ENCODE results near the gene AFAP1. TPM values are rescaled to one million over a fixed set of nuclear protein-coding genes. Genes with fewer than 3 reads are reported as not detected.

AFAP1 gene
- total RNA-seq, 2 donors from 2014 or later: 32.1 to 40.1 TPM

GRCh38 chr4:7709431-7709830, 230.2 kb downstream of the AFAP1 start:
- H3K4me1 ChIP-seq (ENCODE audit: control insufficient read depth in 1 of 2, low read depth in 2 of 2): no peaks in the 10 kb centered on the region
- H3K27me3 ChIP-seq (replicated peaks; ENCODE audit: insufficient read depth): no peaks in the 10 kb centered on the region
- TF ChIP-seq, protein P1, sequence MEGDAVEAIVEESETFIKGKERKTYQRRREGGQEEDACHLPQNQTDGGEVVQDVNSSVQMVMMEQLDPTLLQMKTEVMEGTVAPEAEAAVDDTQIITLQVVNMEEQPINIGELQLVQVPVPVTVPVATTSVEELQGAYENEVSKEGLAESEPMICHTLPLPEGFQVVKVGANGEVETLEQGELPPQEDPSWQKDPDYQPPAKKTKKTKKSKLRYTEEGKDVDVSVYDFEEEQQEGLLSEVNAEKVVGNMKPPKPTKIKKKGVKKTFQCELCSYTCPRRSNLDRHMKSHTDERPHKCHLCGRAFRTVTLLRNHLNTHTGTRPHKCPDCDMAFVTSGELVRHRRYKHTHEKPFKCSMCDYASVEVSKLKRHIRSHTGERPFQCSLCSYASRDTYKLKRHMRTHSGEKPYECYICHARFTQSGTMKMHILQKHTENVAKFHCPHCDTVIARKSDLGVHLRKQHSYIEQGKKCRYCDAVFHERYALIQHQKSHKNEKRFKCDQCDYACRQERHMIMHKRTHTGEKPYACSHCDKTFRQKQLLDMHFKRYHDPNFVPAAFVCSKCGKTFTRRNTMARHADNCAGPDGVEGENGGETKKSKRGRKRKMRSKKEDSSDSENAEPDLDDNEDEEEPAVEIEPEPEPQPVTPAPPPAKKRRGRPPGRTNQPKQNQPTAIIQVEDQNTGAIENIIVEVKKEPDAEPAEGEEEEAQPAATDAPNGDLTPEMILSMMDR (IDR thresholded peaks at IDR 0.05): no peak
- no peak overlapping the region for H3K27ac ChIP-seq
- no peaks in the 10 kb centered on the region for H3K36me3 ChIP-seq
- no peak for ATAC-seq (ENCODE audit: insufficient number of reproducible peaks, low FRiP score, low read depth)
- no peak for DNase-seq (ENCODE audit: low spot score)
- H3K9me3 ChIP-seq: no peaks in the 10 kb centered on the region
- no peak overlapping the region for H3K4me3 ChIP-seq

GRCh38 chr4:7708981-7709380, 230.7 kb downstream of the AFAP1 start:
- DNase-seq (ENCODE audit: low spot score) (no peak), ATAC-seq (ENCODE audit: insufficient number of reproducible peaks, low FRiP score, low read depth) (no peak)
- H3K27ac ChIP-seq: no peak overlapping the region
- no peaks in the 10 kb centered on the region for H3K36me3 ChIP-seq
- no peaks in the 10 kb centered on the region for H3K4me1 ChIP-seq (ENCODE audit: control insufficient read depth in 1 of 2, low read depth in 2 of 2)
- H3K27me3 ChIP-seq (replicated peaks; ENCODE audit: insufficient read depth): no peaks in the 10 kb centered on the region
- H3K4me3 ChIP-seq: no peak overlapping the region
- TF ChIP-seq, protein P1 (IDR thresholded peaks at IDR 0.05): no peak
- no peaks in the 10 kb centered on the region for H3K9me3 ChIP-seq

Other genes with a start within 250 kb of the AFAP1 start
- gene ABLIM2, start 219.0 kb upstream of the AFAP1 start, total RNA-seq: 10 to 100 TPM; 25.6 to 28.6 TPM

Data from thoracic aorta (tissue), 2 donors.